ENCODE results near the gene BCAR3.

The BCAR3 gene

DNA sequence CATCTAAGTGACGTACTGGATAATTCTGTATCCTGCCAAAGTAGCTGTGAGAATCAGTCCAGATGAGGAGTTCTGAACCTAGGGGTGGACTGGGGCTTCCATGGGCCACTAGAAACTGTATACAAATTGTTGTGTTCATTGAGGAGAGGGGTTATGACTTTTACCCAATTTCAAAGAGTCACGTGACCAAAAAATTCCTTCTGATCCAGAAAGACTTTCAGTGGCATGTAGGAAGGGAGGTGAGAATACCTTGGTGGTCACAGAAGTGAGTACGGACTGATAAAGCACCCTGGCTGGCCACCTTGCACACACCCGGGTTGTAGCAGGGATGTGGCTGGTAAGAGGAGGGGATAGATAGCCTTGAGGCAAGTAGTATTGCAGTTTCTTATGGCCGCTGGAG is 60.4 kb downstream of the BCAR3 start:
- peak overlapping the region; percentile 82 for H3K27ac ChIP-seq
- no peak for DNase-seq (ENCODE audit: low read depth, low spot score)

DNA sequence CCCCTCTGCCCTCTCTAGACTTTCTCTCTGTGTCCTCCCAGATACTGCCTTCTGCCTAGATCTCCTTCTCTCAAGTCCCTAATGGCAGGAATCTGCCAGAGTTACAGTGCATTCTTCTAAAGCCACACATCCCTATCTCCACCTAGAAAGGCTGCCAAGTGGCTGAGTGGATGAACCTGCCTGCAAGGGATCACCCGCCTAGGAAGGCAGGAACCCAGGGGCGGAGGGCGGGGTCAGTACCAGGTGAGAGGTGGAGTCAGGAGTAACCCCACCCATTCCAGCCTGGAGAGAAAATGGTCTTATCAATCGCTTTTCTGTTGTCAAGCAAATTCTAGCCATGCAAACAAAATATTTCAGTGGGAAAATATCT is 60.8 kb downstream of the BCAR3 start:
- DNase-seq (ENCODE audit: low read depth, low spot score) = peak; percentile 27
- peak overlapping the region; percentile 82 for H3K27ac ChIP-seq

DNA sequence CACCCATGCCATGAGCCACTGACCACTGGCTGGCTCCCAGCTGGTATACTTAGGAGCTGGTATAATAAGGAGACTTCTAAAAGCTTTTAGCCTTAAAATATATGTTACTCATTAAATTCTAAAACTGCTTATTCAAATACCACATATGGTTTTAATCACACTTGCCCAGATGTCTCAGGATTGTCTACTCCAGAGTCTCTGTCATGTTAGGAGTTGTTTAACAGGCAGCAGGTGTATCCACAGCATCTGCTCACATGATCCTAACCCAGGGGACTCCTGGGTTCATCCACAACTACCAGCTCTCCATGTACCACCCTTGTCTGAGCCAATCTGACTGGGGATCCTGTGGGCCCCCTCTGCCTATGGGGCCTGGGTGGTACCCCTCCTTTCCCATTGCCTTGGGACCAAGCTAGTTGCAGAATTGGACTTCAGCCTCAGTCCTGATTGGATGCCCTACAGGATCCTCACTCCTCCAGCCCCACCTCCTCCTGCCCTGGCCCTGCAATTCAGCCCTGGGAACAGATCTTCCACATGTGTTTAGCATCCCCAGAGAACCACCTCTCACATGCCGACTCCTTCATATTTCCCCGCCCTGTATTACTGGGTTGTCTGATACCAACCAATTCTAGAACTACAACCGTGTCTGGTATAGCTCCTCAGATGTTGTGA is 61.3 kb downstream of the BCAR3 start:
- no peak for DNase-seq (ENCODE audit: low read depth, low spot score)
- H3K27ac ChIP-seq = peak overlapping the region; percentile 82

DNA sequence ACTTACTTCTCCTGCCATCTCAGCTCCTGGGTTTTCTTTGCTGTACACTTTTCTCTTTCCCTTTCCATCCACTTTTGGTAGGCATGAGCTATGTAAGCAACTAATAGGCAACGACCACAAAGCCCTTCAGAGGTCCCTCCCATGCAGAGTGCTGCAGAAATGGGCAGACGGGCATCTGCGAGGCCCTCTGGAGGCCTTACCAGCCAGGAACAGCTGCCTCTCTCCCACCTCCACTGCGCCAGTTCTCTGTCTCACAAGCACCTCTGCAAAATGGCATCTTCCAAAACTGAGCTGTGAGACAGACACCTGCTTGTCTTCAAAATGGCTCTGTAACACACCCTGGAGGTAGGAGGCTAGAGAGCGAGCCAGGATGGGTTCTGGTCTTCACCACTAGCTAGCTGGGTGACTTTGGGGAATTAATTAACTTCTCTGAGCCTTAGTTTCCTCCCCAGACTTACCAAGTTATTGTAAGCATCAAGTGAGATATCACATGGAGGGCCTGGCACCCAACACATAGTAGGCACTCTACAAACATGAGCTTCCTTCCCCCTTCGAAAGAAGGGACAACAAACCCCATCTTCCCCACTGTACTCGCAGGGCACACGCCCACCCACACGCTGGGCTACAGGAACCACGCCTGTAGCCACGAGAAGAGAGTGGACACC is 62.0 kb downstream of the BCAR3 start:
- DNase-seq (ENCODE audit: low read depth, low spot score) = no peak
- peak overlapping the region; percentile 82 for H3K27ac ChIP-seq

DNA sequence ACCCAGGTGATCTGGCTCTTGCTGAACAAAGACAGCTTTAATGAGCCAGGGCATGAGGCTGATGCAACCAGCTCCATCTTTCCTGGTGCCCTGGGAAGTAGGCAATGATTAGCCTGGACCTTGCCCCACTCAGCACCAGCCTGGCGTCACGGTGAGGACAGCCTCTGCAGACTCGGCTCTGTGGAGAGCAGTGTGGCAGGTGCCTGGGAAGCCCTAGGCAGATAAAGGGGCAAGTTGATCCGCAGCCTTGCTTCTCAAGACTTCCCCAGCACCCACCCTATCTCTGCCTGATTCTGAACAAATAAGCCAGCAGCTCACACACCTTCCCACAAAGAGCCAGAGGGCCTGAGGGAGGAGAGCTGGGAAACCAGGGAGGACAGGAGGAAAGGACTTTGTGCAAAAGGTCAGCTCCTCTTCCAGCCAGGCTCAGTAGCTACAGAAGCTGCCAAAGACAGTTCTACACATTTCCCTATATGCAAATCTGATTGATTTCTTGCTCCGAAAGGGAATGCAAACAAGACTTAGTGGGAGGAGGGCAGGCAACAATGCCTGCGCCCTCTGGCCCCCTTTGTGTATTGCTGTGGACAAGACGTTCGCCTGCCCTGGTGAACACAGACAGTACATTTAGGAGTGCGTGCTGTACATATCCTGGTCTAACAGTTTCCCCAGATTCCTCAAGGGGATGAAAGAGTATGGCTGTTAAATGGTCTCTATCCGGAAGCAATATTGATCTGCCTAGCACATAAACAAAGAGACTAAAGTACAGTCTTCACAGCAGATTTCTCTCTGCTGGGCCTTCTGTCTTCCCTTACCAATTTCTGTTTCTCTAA is 63.8 kb downstream of the BCAR3 start:
- no peak for DNase-seq (ENCODE audit: low read depth, low spot score)

DNA sequence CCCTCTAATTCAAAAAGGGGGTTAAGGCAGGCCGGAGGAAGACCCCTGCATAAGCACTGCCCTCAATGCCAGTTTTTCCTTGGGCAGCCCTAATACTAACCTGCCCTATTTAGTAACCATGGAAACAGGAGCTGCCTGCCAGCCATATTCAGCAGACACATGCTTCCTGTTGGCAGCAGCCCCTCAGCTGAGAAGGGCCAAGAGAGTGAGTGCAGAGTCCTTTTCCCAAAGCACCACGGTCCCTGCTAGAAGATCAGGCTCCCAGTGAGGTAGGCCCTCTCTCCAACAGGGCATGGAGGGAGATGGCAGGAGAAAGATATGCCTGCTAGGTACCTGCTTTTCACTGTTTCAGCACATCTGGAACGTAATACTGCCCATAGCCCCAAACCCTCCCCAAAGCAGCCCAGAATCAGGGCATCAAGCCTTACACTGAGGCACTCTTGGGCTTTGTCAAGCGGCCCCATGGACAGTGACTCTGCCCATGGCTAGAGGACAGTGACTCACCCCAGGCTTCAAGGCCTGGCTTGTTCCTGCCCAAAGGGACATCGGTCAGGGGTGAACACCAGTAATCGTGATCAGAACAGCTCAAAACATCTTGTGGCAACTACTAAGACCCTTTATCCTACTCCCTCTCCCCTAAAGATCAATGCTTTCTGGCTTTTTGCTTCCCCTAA is 64.5 kb downstream of the BCAR3 start:
- peak overlapping the region; percentile 82 for H3K27ac ChIP-seq
- no peak for DNase-seq (ENCODE audit: low read depth, low spot score)

More for the DNA sequence above, 63.8 kb downstream of the BCAR3 start:
- peak overlapping the region; percentile 82 for H3K27ac ChIP-seq

DNA sequence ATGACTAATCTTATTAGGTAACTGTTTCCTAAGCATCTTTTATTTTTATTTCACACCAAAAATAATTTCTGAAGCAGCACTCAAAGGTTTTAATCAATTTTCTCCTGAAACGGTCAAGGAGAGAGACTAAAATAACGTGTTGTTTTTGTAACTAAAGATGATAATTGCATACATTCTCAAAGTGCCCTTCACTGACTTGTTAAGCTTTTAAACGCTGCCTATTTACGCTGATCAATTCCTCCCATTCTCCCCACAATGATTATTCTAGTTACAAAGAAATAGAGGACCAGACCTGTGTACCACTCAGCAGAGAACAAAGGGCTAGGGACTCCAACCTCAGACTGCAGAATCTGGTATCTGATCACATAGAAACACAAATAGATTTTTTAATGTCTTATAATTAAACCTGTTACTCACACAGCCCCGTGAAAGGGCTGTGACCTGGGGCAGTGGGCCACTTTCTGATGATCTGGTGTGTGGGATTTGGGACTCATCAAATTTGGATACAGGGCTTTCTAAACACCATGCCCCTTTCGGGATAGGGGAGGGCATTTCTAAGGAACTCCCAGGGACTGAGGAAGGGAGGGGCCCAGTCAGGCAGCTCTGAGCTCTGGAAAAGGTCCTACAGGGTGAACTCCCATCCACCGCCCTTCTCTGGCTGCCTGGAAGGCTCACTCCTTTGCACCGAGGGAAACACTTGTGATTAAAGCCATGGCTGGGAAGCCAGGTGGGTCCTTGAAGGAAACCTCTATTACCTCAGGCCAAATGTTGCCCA is 65.2 kb downstream of the BCAR3 start:
- no peak for DNase-seq (ENCODE audit: low read depth, low spot score)
- peak overlapping the region; percentile 82 for H3K27ac ChIP-seq

DNA sequence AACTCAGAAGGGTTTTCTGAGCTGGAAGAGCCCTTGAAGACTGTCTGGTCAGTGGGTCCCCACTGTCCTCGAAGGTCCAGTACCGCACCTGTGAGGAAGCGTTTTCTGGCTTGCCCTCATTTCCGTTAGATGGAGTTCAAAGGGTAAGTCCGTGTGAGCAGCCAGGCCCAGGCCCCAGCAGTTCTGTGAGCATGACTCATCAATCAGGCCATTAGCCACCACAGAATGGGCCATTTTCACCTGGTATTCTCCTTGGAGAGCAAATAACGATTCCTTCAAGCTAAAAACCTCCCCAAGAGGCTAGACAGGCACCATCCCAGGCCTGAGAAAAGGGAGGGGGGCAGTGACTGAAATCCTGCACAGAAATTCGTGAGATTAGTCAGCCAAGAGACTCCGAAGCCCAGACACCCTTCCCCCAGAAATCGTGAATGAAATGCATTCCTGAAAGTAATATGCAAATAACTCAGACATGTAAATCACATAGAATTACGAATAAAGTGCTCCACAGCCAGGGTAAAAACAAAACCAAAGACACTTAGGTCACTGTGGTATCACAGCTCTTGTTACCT is 66.0 kb downstream of the BCAR3 start:
- DNase-seq (ENCODE audit: low read depth, low spot score) = no peak

DNA sequence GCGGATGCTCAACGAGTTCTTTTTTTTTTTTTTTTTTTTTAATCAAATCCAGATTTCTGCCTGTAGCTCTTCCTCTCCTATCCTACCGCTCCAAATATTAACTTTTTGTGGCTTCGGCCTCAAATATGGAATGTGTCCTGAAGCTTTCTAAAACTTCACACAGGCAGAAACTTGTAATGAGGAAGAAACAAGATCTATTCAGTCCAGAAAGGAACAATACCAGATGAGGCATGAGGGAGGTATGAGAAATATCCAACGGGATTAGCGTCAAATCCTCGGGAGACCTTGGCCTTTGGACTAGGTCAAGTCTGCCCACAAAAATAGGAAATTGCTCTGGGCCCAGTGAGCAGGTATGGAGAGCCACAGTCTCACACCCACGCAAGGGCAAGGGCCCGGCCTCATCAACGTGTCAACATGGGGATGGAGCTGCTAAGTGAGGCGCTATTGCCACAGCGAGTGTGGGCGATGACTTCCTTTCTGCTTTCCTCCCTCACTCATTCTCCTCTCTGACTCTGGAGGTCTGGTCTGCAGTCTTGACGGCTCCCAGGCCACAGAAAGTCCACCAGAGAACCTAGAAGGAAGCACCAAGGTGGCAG is 66.6 kb downstream of the BCAR3 start:
- H3K27ac ChIP-seq = peak overlapping the region; percentile 82
- peak; percentile 29 for DNase-seq (ENCODE audit: low read depth, low spot score)

More for the DNA sequence above, 66.0 kb downstream of the BCAR3 start:
- H3K27ac ChIP-seq = peak overlapping the region; percentile 82

DNA sequence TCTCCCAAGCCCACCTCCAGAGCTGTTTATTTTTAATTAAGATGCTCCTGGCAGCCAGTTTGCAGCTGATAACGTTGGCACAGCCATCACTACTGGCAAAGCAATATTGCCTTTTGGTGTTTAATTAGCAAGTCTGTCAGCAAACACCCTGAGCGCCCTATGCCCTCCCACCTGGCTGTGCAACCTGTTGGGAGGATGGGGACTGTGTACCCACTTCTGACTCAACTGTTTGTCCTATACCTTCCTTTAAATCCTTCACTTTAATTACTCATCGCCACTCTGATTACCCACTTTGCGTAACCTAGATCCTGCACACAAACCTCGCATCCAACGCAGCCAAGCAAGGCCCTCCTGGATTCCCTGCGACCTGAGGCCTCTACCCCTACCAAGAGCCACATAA is 67.1 kb downstream of the BCAR3 start:
- DNase-seq (ENCODE audit: low read depth, low spot score) = peak; percentile 60
- H3K27ac ChIP-seq = peak overlapping the region; percentile 82

DNA sequence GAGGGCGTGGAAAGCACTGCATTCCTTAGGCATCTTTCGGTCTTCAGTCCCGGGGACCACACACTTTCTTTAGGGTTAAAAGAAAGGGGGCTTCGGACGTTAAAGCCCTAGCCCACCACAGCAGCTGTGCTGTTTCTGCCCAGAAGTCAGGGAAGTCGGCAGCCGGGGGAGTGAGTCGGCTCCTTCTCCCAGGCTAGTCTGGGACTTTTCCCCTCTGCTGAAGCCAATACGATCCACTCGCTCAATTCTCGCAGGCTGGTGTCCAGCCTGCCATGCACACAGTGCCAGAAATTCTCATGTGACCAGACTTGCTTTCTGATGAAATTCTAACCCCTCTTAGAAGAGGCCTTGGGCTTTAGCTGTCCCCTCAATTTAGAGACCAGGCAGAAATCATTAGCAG is 67.7 kb downstream of the BCAR3 start:
- no peak for DNase-seq (ENCODE audit: low read depth, low spot score)
- peak overlapping the region; percentile 82 for H3K27ac ChIP-seq

DNA sequence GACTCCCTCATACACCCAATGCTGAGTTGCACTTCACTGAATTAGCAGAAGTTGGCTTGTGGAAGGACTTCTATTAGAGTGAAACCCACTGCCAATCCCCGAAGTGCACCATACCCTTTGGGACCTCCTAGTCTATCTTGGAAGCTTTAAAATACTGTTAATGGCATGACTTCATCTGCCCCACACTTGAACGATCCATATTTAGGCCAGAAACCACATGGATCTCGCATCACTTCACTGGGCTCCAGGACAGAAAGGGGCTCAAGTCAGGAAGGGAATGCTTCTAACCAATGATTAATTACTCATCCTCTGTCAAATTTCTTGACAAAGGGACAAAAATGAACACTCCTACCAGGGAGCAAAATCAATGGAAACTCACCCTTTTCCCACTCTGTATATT is 69.1 kb downstream of the BCAR3 start:
- no peak for DNase-seq (ENCODE audit: low read depth, low spot score)
- H3K27ac ChIP-seq = peak overlapping the region; percentile 82

DNA sequence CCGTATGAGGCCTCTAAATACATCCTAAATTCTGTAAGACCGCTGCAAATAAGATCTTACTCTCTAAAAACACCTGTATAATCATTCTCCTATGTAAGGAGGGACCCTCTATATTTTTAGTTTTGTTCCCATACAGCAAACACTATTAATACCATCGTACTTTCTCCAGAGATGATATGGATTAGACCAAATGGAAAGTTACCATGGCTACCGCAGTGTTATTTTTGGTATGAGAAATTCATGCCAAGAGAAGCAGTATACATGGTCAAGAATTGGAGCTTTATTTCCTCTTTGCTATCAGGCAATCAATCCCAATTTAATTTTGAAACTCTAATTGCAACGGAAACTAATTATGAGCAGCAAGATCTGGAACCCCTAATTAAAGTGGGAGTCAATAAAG is 70.0 kb downstream of the BCAR3 start:
- H3K27ac ChIP-seq = no peak overlapping the region

DNA sequence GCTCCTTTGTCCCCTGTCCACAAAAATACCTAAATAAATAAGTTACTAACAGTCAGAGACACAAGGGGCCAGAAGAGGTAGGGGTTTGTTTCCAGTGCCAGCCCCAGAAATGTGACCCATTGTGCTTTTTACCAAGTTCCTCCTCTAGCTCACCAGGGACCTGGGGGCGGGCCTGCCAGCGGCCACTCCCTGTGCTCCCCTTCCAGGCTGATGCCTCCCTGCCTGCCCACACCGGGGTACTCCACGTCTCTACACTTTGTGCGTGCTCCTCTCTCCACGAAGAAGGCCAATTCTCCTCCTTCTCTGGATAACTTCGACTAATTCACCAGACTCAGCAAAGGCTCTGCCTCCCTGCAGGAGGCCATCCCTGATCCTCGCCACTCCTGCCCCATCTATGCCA is 72.1 kb downstream of the BCAR3 start:
- no peak for DNase-seq (ENCODE audit: low read depth, low spot score)

More for the DNA sequence above, 70.0 kb downstream of the BCAR3 start:
- DNase-seq (ENCODE audit: low read depth, low spot score) = no peak

DNA sequence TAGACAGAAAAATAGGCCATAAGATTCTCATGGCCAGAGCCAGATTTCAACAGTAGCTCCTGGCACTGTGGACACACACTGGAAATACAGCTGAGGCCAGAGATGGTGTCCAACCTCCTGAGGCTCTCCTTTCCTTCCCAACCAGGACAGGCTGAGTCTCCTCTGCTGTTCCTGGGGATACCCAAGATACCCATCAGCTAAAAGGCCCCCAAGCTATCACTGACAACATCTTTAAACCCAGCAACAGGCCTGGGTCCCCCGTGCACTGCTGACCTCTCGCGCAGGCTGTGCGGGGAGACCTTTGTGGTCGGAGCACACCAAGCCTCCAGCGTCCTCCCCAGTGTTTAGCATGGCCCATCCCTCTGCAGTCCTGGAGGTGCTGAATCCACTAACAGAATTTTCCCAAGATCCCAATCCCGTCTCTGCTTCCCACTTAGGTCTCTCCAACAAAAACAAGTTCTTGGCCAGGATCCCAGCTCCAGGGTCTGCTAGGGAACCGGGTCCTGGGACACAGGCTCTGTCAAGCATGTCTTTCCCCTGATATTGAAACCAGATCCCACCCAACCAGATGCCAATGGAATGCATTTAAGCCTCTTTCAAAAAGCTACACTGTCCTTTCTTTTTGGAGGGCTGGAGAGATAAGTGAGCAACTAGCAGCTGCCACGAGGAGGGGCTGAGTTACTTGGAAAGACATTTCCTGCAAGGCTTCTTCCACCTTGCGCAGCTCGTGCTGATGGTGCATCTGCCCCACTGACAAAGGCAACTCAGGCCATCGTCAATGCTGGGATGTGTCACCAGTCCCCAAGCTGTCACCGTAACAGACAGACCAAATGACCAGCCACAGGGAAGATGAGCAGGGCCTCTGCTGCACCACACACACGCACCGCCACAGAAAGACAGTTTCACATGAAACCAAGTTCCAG is 73.2 kb downstream of the BCAR3 start:
- no peak for DNase-seq (ENCODE audit: low read depth, low spot score)
- peak overlapping the region; percentile 51 for H3K27ac ChIP-seq

More for the DNA sequence above, 72.1 kb downstream of the BCAR3 start:
- peak overlapping the region; percentile 51 for H3K27ac ChIP-seq

DNA sequence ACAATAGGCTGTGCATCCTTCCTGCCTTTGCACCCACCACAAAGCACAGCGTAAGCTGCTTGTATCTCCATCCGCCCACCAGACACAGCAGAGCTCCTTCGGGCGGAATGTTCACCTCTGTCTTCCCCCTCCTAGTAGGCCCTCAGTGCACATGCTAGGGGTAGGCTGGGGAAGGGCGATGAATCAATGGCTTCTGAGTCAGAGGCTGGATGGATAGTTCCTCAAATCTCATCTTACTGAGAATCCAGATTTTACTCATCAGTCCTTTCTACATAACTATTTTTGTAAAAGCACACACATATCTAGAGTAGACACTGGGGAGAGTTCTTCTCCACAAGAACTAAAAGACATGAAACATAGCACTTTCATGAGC is 73.8 kb downstream of the BCAR3 start:
- DNase-seq (ENCODE audit: low read depth, low spot score) = no peak
- H3K27ac ChIP-seq = peak overlapping the region; percentile 51

DNA sequence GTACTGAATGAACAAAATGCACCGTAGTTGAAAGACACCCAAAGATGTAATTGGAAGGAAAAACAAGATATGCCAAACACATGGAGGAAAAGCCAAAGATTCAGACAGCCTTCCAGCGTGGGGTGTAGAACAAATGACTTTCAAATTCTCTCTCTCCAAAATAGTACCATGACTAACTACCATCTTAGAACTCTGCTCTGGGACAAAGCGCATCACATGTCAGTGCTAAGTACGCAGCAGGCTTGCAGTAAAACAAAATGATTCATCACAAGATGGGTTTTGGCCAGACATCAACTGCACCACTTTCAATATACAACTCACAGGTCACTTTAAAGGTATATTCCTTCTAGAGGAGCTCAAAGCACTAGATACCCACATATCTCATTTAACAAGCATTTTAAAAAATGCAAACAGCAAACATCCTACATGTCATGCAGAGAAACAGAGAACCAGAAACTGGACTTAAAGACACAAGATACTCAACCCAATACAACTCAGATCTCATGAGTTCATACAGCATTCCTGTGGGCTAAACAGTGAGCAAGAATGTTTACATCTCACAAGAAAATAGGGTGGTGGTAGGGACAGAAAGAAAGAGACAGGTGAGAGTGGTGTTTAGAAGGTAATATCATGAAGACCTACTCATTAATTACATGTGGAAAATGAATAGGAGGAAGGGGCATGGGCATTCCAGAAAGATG is 75.7 kb downstream of the BCAR3 start:
- peak; percentile 90 for DNase-seq (ENCODE audit: low read depth, low spot score)
- peak overlapping the region; percentile 51 for H3K27ac ChIP-seq
